Keratinocyte (primary cell): ENCODE results near the gene STEEP1. TPM values are rescaled to one million over a fixed set of nuclear protein-coding genes. Genes with fewer than 3 reads are reported as not detected.

Experiments
- DNase-seq: peaks from one replicate; pipeline ENCODE4 v3.0.0-alpha.2; 2011; ENCODE audit warnings: low read depth, missing footprints, low spot score
- FAIRE-seq: peaks from 2 replicates; lab custom pipeline; 2011; peaks lifted over from hg19 to GRCh38; lab: Jason Lieb, UNC
- H2AFZ ChIP-seq: 2 replicates; pipeline ENCODE4 v1.6.0; 2012; ENCODE audit warnings: low read length, control low read depth, inconsistent platforms; ENCODE audit not compliant: control insufficient read depth
- H3K27ac ChIP-seq: 2 replicates; pipeline ENCODE4 v1.5.1; 2011; ENCODE audit warnings: low read length; ENCODE audit not compliant: control insufficient read depth, insufficient read depth
- H3K27me3 ChIP-seq: 3 replicates; pipeline ENCODE4 v1.6.0; 2011; ENCODE audit warnings: low read length; ENCODE audit not compliant: control insufficient read depth, insufficient read depth; ENCODE audit errors: extremely low read depth
- H3K36me3 ChIP-seq, 2 experiments: 2 replicates in 1 of 2; 3 replicates in 1 of 2; pipeline ENCODE4 v1.5.1; 2011; ENCODE audit warnings: low read length in 2 of 2, mild to moderate bottlenecking in 1 of 2; ENCODE audit not compliant: control insufficient read depth in 2 of 2, insufficient read depth in 2 of 2; ENCODE audit errors: extremely low read depth in 1 of 2
- H3K4me1 ChIP-seq: 3 replicates; pipeline ENCODE4 v1.5.1; 2011; ENCODE audit warnings: low read length; ENCODE audit not compliant: control insufficient read depth, insufficient read depth; ENCODE audit errors: extremely low read depth
- H3K4me2 ChIP-seq: 3 replicates; pipeline ENCODE4 v1.6.0; 2011; ENCODE audit warnings: low read depth, low read length; ENCODE audit not compliant: control insufficient read depth, insufficient read depth; ENCODE audit errors: extremely low read depth
- H3K4me3 ChIP-seq, 3 experiments: fragments of 200-600 bp in 1 of 3; sonication (generic) in 1 of 3; 2 replicates in 2 of 3; 3 replicates in 1 of 3; pipeline ENCODE4 v1.5.1; 2011 to 2016; ENCODE audit warnings: low read length in 3 of 3, mild to moderate bottlenecking in 3 of 3, control low read depth in 2 of 3, inconsistent platforms in 1 of 3, low read depth in 1 of 3, mixed read lengths in 1 of 3, mixed run types in 1 of 3, moderate library complexity in 1 of 3; ENCODE audit not compliant: control insufficient read depth in 2 of 3, insufficient read depth in 2 of 3; ENCODE audit errors: extremely low read depth in 1 of 3
- H3K79me2 ChIP-seq: 2 replicates; pipeline ENCODE4 v1.6.0; 2012; ENCODE audit warnings: low read length; ENCODE audit not compliant: control insufficient read depth, insufficient read depth
- H3K9ac ChIP-seq: 3 replicates; pipeline ENCODE4 v1.6.0; 2011; ENCODE audit warnings: low read length; ENCODE audit not compliant: control insufficient read depth, insufficient read depth; ENCODE audit errors: extremely low read depth
- H3K9me1 ChIP-seq: 3 replicates; pipeline ENCODE4 v1.6.0; 2011; ENCODE audit warnings: low read length; ENCODE audit not compliant: control insufficient read depth, insufficient read depth; ENCODE audit errors: extremely low read depth
- H3K9me3 ChIP-seq: 2 replicates; pipeline ENCODE4 v1.5.1; 2012; ENCODE audit warnings: low read depth, low read length; ENCODE audit not compliant: control insufficient read depth
- H4K20me1 ChIP-seq: 3 replicates; pipeline ENCODE4 v1.6.0; 2011; ENCODE audit warnings: low read length; ENCODE audit not compliant: control insufficient read depth, insufficient read depth; ENCODE audit errors: extremely low read depth
- CTCF ChIP-seq, 3 experiments: IDR thresholded peaks in 1 of 3; conservative IDR thresholded peaks in 1 of 3; optimal IDR thresholded peaks in 1 of 3; 2 replicates in 2 of 3; 3 replicates in 1 of 3; pipeline versions ENCODE3 to v1.5.1; 2011; ENCODE audit warnings: low read length in 3 of 3, mild to moderate bottlenecking in 3 of 3, moderate library complexity in 2 of 3, control low read depth in 1 of 3, inconsistent platforms in 1 of 3; ENCODE audit not compliant: insufficient read depth in 2 of 3; ENCODE audit errors: extremely low read depth in 1 of 3
- EZH2 ChIP-seq: IDR thresholded peaks from one replicate; pipeline ENCODE4 v1.6.1; 2012; ENCODE audit warnings: inconsistent platforms, mild to moderate bottlenecking, low read length, moderate library complexity
- dilution Hi-C: fragments of 300-500 bp; cut with MboI; formaldehyde crosslinking; loops from one replicate; pipeline ENCODE4 v1.7.0; 2020; ENCODE audit warnings: low sequenced_read_pairs; ENCODE audit not compliant: extremely low pct_ligation_motif_present
- polyA plus RNA-seq, 5 experiments: library from polyadenylated mRNA; depleted of rRNA in 3 of 5; stranded (reverse) in 3 of 5; stranded (forward) in 1 of 5; unstranded in 1 of 5; fragments of >200 nt; gene quantifications; 1 replicate in 1 of 5; 2 replicates in 3 of 5; 3 replicates in 1 of 5; pipeline versions ENCODE4 v1.2.1 to v1.2.3, GENCODE V29; 2011 to 2012; ENCODE audit warnings: missing spikeins in 2 of 5, low read depth in 1 of 5, low replicate concordance in 1 of 5

STEEP1 gene
- polyA plus RNA-seq, 1 donor (not counting 4 experiments of a cell fraction or from before 2014, with no cell fraction given), result 23.3 TPM

DNA sequence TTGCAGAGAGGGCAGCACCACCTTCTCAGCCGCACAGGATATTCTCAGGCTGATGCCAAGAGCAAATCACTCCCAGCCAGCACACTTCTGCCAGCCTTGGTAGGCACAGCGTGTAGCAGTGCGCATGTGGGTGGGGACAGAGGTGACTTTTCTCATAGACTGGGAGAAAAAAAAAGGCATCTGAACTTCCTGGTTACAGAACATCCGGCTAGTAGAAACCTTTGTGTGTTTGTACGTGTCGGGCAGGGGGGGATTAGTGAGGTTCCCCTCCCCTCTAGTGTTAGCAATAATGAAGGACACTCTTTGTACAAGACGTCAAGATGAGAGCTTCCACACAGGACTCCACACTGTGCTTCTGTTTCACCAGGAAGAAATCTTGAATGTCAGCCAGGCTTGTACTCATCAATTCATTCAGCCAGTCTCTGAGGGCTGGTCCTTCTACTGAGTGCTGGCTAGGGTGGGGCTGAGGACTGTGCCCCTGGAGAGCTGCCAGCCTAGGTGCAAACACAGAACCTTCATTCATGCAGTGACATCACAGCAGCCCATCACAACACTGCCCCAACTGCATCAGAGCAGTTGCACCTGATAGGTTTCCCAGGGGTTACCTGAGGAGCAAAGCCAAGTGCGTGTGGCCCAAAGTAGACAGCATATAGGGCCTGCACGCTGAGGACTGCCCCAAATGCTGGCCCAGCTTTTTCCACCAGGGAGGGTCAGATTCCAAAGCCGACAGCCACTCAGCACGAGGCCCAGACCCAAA, 62.3 kb downstream of the STEEP1 start:
- peaks cover 40% of the 10 kb centered on the region for H3K4me1 ChIP-seq
- H3K36me3 ChIP-seq, result no peaks in the 10 kb centered on the region
- H3K27ac ChIP-seq, result peak overlapping the region; percentile 83
- no peaks in the 10 kb centered on the region for H3K27me3 ChIP-seq
- TF ChIP-seq CTCF (optimal IDR thresholded peaks at IDR 0.05 in 1 of 3, IDR thresholded peaks at IDR 0.05 in 1 of 3, conservative IDR thresholded peaks at IDR 0.05 in 1 of 3; ENCODE audit: extremely low read depth in 1 of 3, insufficient read depth in 2 of 3, low read length in 3 of 3) (peak in 1 of 3 experiments; percentile 8), EZH2 (no peak)
- peak overlapping the region; percentile 56 for H3K9ac ChIP-seq
- no peaks in the 10 kb centered on the region for H3K9me3 ChIP-seq
- dilution Hi-C loops, result no loop called here
- H3K9me1 ChIP-seq, result no peaks in the 10 kb centered on the region
- H3K79me2 ChIP-seq, result no peaks in the 10 kb centered on the region
- H4K20me1 ChIP-seq, result no peaks in the 10 kb centered on the region
- H2AFZ ChIP-seq, result peak overlapping the region; percentile 16
- H3K4me3 ChIP-seq, result no peak overlapping the region
- FAIRE-seq (no peak), DNase-seq (no peak)
- H3K4me2 ChIP-seq, result peak overlapping the region; percentile 66

DNA sequence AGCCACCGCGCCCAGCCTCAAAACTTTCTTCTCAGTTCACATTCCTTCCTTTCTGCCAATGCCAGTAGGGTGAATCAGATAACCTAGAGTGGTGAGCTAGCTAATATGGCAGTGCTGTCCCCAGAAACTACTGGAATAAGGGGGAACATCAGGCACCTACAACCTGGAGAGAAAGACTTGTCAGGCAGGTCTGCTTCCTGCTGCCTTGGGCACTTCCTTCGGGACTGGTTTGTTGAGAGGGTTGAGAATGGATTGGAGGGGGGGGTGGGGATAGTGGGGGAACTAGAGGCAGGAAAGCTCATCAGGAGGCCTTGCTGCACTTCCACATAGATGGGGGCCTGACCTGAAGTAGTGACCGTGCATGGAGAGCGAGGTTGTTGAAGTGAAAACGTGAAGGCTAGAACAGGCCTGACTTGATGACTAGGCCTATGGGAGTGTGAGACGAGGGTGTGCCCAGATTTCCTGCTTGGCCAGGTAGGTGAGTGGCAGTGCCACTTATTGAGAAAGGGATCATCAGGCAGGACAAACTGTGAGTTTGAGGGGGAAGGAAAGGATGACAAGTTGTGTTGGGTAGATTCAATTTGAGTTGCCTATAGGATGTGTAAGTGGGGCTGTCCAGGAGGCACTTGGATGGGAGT, 63.6 kb downstream of the STEEP1 start:
- Histone ChIP-seq H3K9me1 (no peaks in the 10 kb centered on the region), H3K27me3 (no peaks in the 10 kb centered on the region), H3K27ac (peak overlapping the region; percentile 83), H3K4me3 (no peak overlapping the region), H3K79me2 (no peaks in the 10 kb centered on the region), H3K9ac (no peak overlapping the region), H3K4me2 (no peak overlapping the region), H3K36me3 (no peaks in the 10 kb centered on the region), H2AFZ (no peak overlapping the region), H3K4me1 (peaks cover 33% of the 10 kb centered on the region), H3K9me3 (no peaks in the 10 kb centered on the region), H4K20me1 (no peaks in the 10 kb centered on the region)
- TF ChIP-seq EZH2 (no peak), CTCF (optimal IDR thresholded peaks at IDR 0.05 in 1 of 3, IDR thresholded peaks at IDR 0.05 in 1 of 3, conservative IDR thresholded peaks at IDR 0.05 in 1 of 3; ENCODE audit: extremely low read depth in 1 of 3, insufficient read depth in 2 of 3, low read length in 3 of 3) (no peak)
- FAIRE-seq (no peak), DNase-seq (no peak)
- dilution Hi-C loops, result no loop called here
